ENCODE data around the gene MARK4.

- no peak for TF ChIP-seq POLR2A (IDR thresholded peaks at IDR 0.05)
- no peak for TF ChIP-seq CTCF (IDR thresholded peaks at IDR 0.05)
Observed at GRCh38 chr19:45290381-45290931, 39.4 kb downstream of the MARK4 start.

Data from lower leg skin (tissue), 3 donors.